Spleen (tissue), 11 donors: Measurements from ENCODE around the gene C16orf92. TPM values are rescaled to one million over a fixed set of nuclear protein-coding genes. Genes with fewer than 3 reads are reported as not detected.
A peak's percentile ranks its signal among the peaks of the same experiment; 100 is the strongest.
"Not testable (repeated sequence)": the region's sequence is repeated elsewhere in the genome, so short reads cannot be mapped to it uniquely, and the experiment has no call there.

Source experiments
- DNase-seq: peaks from one replicate; pipeline ENCODE4 v3.0.0-alpha.2; 2020
- H3K27ac ChIP-seq, 8 donors: fragments of 200-600 bp; sonication (generic) in 7 of 8; 1 replicate in 4 of 8; 2 replicates in 4 of 8; pipeline versions ENCODE4 v1.5.0 to v1.8.0; 2016 to 2021; ENCODE audit warnings: inconsistent platforms in 4 of 8, mild to moderate bottlenecking in 4 of 8, moderate library complexity in 1 of 8
- H3K27me3 ChIP-seq, 7 donors: fragments of 200-600 bp; sonication (generic) in 6 of 7; replicated peaks in 1 of 7; 1 replicate in 4 of 7; 2 replicates in 3 of 7; pipeline versions ENCODE4 v1.5.0 to v1.8.0; 2016 to 2021; ENCODE audit warnings: inconsistent platforms in 3 of 7, mild to moderate bottlenecking in 1 of 7
- H3K36me3 ChIP-seq, 6 donors: fragments of 200-600 bp; sonication (generic) in 5 of 6; 1 replicate in 4 of 6; 2 replicates in 2 of 6; pipeline versions ENCODE4 v1.5.0 to v1.8.0; 2016 to 2021; ENCODE audit warnings: inconsistent platforms in 2 of 6
- H3K4me1 ChIP-seq, 6 donors: fragments of 200-600 bp; sonication (generic) in 5 of 6; 1 replicate in 3 of 6; 2 replicates in 3 of 6; pipeline versions ENCODE4 v1.5.0 to v1.8.0; 2016 to 2021; ENCODE audit warnings: inconsistent platforms in 3 of 6
- H3K4me3 ChIP-seq, 8 donors: fragments of 200-600 bp; sonication (generic) in 7 of 8; 1 replicate in 4 of 8; 2 replicates in 4 of 8; pipeline versions ENCODE4 v1.5.0 to v1.8.0; 2016 to 2021; ENCODE audit warnings: inconsistent platforms in 4 of 8, mild to moderate bottlenecking in 4 of 8, moderate library complexity in 2 of 8
- H3K9me3 ChIP-seq, 8 donors: fragments of 200-600 bp; sonication (generic) in 7 of 8; 1 replicate in 4 of 8; 2 replicates in 4 of 8; pipeline versions ENCODE4 v1.5.0 to v1.8.0; 2016 to 2021; ENCODE audit warnings: inconsistent platforms in 4 of 8
- CTCF ChIP-seq, 11 experiments: fragments of 200-600 bp in 7 of 11; fragments of 450-650 bp in 4 of 11; sonication (generic) in 4 of 11; IDR thresholded peaks in 8 of 11; conservative IDR thresholded peaks in 3 of 11; 1 replicate in 7 of 11; 2 replicates in 4 of 11; pipeline versions ENCODE4 v1.4.0 to v1.8.0; 2016 to 2021; ENCODE audit warnings: antibody characterized with exemption in 11 of 11, inconsistent platforms in 4 of 11, mild to moderate bottlenecking in 1 of 11
- POLR2A ChIP-seq, 3 donors: fragments of 450-650 bp; IDR thresholded peaks; one replicate each; pipeline ENCODE4 v1.5.1; 2017; ENCODE audit warnings: antibody characterized with exemption in 3 of 3, mild to moderate bottlenecking in 1 of 3
- POLR2AphosphoS5 ChIP-seq, 3 donors: sonication (generic); formaldehyde crosslinking; IDR thresholded peaks; one replicate each; pipeline ENCODE4 v1.5.1; 2017; ENCODE audit warnings: antibody characterized with exemption in 3 of 3
- WGBS, 5 donors: extraction: QIAGEN DNeasy Blood & Tissue Kit in 3 of 5; methylation state at CpG; one replicate each; pipeline versions ENCODE4 v1.1.5 to v1.1.7; 2013 to 2018; 5-methylcytosine and 5-hydroxymethylcytosine counted together
- intact Hi-C: fragments of 100-400 bp; cut with DNase I; formaldehyde crosslinking; loops from one replicate; pipeline ENCODE4 v1.15.0; 2023; ENCODE audit warnings: low total_unique reads
- polyA plus RNA-seq, 3 donors: library from polyadenylated mRNA; stranded (reverse); fragments of 200-250 nt; gene quantifications; one replicate each; pipeline ENCODE4 v1.2.1, GENCODE V29; 2013
- total RNA-seq, 7 donors: library from RNA; depleted of rRNA in 3 of 7; stranded (reverse); fragments of >200 nt in 3 of 7; fragmentation: NEBNext Ultra II Directional in 4 of 7; extraction: Animal tissue kit (Norgen Biotek cat#: 25700) in 4 of 7; gene quantifications; one replicate each; pipeline versions ENCODE4 v1.1.0 to v1.2.1, GENCODE V29; 2016 to 2021
- donor health status: healthy with polysubstance abuse.
- donor health status: DM: no; HTN: no; CAD: no; lungs with moderate emphysema.
- donor health status: DM: no; HTN: no; CAD: no.
- donor health status: Bipolar disorder and iron deficiency.
- donor health status: healthy.
- donor health status: DM: no; HTN: no; CAD: no.
- donor health status: DM: yes; HTN: yes; CAD: no.

Gene C16orf92
- total and polyA plus RNA-seq, 10 donors: not detected

GRCh38 chr16:30010844-30011713 lies 11.9 kb upstream of the C16orf92 start, which contains the start of gene DOC2A:
Gene DOC2A (minus strand): TSS chr16:30011027. CDS start chr16:30010222, 805 bp downstream.
- peak; percentile 74 for DNase-seq
- H3K27ac ChIP-seq: no peak within 1 kb of the TSS
- intact Hi-C loops: no loop called here
- peaks cover 0 to 4% (median 0%) of the 10 kb centered on the region in 6 donors for H3K36me3 ChIP-seq
- 1 to 2% (median 1%) methylated on average over 58 to 99 of the region's 99 CpGs for WGBS, 5 donors
- peaks cover 0 to 49% (median 34%) of the 10 kb centered on the region in 7 donors for H3K27me3 ChIP-seq
- H3K9me3 ChIP-seq: no peaks in the 10 kb centered on the region
- peaks cover 6 to 27% (median 20%) of the 10 kb centered on the region in 6 donors for H3K4me1 ChIP-seq
- TF ChIP-seq CTCF (IDR thresholded peaks at IDR 0.05 in 8 of 11, conservative IDR thresholded peaks at IDR 0.05 in 3 of 11): no peak
- TF ChIP-seq POLR2A (IDR thresholded peaks at IDR 0.05): no peak
- no peak for TF ChIP-seq POLR2AphosphoS5 (IDR thresholded peaks at IDR 0.05)
- H3K4me3 ChIP-seq: peak within 1 kb of the TSS; percentile 28 to 70 (median 42)

GRCh38 chr16:30011714-30012504 lies 11.1 kb upstream of the C16orf92 start:
- DNase-seq: no peak
- H3K36me3 ChIP-seq: no peaks in the 10 kb centered on the region
- intact Hi-C loops: no loop called here
- peaks cover 6 to 27% (median 20%) of the 10 kb centered on the region in 6 donors for H3K4me1 ChIP-seq
- TF ChIP-seq CTCF (IDR thresholded peaks at IDR 0.05 in 8 of 11, conservative IDR thresholded peaks at IDR 0.05 in 3 of 11) (no peak), POLR2AphosphoS5 (IDR thresholded peaks at IDR 0.05) (no peak), POLR2A (IDR thresholded peaks at IDR 0.05) (no peak)
- H3K27ac ChIP-seq: no peak overlapping the region
- H3K9me3 ChIP-seq: no peaks in the 10 kb centered on the region
- 23 to 32% (median 25%) methylated on average over 26 to 31 of the region's 31 CpGs for WGBS, 5 donors
- peak overlapping the region in 7 of 8 donors; percentile 32 to 70 (median 45) for H3K4me3 ChIP-seq
- peaks cover 0 to 49% (median 34%) of the 10 kb centered on the region in 7 donors for H3K27me3 ChIP-seq

GRCh38 chr16:30012598-30012997 lies 10.4 kb upstream of the C16orf92 start:
- 86 to 91% (median 88%) methylated on average over 14 of the region's 14 CpGs for WGBS, 5 donors
- H3K9me3 ChIP-seq, intact Hi-C loops, H3K27ac ChIP-seq, H3K36me3 ChIP-seq, H3K4me3 ChIP-seq, DNase-seq: not testable (repeated sequence)
- Histone ChIP-seq H3K27me3 (peaks cover 0 to 49% (median 34%) of the 10 kb centered on the region in 7 donors), H3K4me1 (peaks cover 6 to 27% (median 20%) of the 10 kb centered on the region in 6 donors)

DNA sequence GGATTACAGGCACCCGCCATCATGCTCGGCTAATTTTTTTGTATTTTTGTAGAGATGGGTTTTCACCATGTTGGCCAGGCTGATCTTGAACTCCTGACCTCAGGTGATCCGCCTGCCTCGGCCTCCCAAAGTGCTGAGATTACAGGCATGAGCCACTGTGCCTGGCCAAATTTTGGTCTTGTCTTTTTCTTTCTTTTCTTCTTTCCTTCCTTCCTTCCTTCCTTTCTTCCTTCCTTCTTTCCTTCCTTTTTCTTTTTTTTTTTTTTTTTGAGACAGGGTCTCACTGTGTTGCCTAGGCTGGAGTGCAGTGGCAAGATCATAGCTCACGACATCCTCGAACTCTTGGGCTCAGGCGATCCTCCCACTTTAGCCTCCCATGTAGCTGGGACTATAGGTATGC lies 7.5 kb upstream of the C16orf92 start:
- 85 to 93% (median 89%) methylated on average over 7 of the region's 7 CpGs for WGBS, 5 donors
- intact Hi-C loops, DNase-seq: not testable (repeated sequence)

More for the DNA sequence above, 7.5 kb upstream of the C16orf92 start:
- H3K36me3 ChIP-seq, H3K9me3 ChIP-seq, H3K4me3 ChIP-seq, H3K27ac ChIP-seq: not testable (repeated sequence)
- H3K27me3 ChIP-seq: peaks cover 0 to 25% (median 21%) of the 10 kb centered on the region in 7 donors
- peaks cover 6 to 20% (median 14%) of the 10 kb centered on the region in 6 donors for H3K4me1 ChIP-seq
